ENCODE measurements around the gene NTHL1.

Gene NTHL1

GRCh38 chr16:1991135-1991551 is 56.5 kb downstream of the NTHL1 start:
- no peak for DNase-seq

DNA sequence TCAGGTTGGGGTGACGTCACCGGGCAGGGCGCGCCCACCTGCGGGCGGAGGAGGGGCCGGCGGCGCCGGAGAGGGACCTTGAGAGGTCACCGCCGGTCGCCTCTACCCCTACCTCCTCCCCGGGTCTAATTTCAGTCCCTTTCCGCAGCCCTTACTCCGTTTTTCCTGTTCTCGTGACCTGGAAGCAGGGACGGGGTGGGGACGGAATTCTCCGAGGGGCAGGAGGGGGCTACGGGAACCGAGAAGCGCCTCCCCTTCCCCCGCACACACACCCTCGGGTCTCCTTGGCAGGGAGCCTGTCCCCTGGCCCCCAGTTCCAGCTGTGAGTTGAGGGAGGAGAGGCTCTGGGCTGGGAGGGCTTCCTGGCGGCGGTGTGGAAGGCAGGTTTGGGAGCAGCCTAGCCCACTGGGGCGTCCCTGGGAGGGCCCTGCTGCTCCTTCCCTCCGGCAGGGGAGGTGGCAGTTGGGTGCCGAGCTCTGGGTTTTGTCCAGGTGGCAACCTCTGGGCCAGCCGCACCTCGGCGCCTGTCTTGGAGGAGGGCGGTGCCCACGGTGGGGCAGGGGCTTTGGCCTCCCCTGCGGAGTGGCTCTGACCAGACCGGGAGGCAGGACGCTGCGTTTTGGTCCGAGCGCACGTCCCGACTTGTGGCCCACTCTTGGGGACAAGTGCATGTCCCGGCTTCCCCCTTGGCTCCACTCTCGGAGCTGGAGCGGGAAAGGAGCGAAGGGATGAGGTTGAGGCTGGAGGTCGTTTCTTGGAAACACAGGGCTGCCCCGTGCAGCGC is 57.1 kb downstream of the NTHL1 start:
- DNase-seq: peak; percentile 4

DNA sequence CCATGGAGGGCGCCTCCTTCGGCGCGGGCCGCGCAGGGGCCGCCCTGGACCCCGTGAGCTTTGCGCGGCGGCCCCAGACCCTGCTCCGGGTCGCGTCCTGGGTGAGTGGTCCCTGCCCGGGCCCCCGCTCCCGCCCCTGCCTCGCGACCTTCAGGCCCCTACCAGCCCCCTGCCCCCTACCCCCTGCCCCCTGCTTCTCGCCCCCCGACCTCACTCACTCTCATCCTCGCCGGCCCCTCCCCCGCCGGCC is 57.6 kb downstream of the NTHL1 start:
- DNase-seq: no peak
